Keratinocyte (primary cell): ENCODE measurements around the gene CMTM8. TPM values are rescaled to one million over a fixed set of nuclear protein-coding genes. Genes with fewer than 3 reads are reported as not detected.

Source experiments
- DNase-seq: peaks from one replicate; pipeline ENCODE4 v3.0.0-alpha.2; 2011; ENCODE audit warnings: low read depth, missing footprints, low spot score
- FAIRE-seq: peaks from 2 replicates; lab custom pipeline; 2011; peaks lifted over from hg19 to GRCh38; lab: Jason Lieb, UNC
- H2AFZ ChIP-seq: 2 replicates; pipeline ENCODE4 v1.6.0; 2012; ENCODE audit warnings: low read length, control low read depth, inconsistent platforms; ENCODE audit not compliant: control insufficient read depth
- H3K27ac ChIP-seq: 2 replicates; pipeline ENCODE4 v1.5.1; 2011; ENCODE audit warnings: low read length; ENCODE audit not compliant: control insufficient read depth, insufficient read depth
- H3K27me3 ChIP-seq: 3 replicates; pipeline ENCODE4 v1.6.0; 2011; ENCODE audit warnings: low read length; ENCODE audit not compliant: control insufficient read depth, insufficient read depth; ENCODE audit errors: extremely low read depth
- H3K36me3 ChIP-seq, 2 experiments: 2 replicates in 1 of 2; 3 replicates in 1 of 2; pipeline ENCODE4 v1.5.1; 2011; ENCODE audit warnings: low read length in 2 of 2, mild to moderate bottlenecking in 1 of 2; ENCODE audit not compliant: control insufficient read depth in 2 of 2, insufficient read depth in 2 of 2; ENCODE audit errors: extremely low read depth in 1 of 2
- H3K4me1 ChIP-seq: 3 replicates; pipeline ENCODE4 v1.5.1; 2011; ENCODE audit warnings: low read length; ENCODE audit not compliant: control insufficient read depth, insufficient read depth; ENCODE audit errors: extremely low read depth
- H3K4me2 ChIP-seq: 3 replicates; pipeline ENCODE4 v1.6.0; 2011; ENCODE audit warnings: low read depth, low read length; ENCODE audit not compliant: control insufficient read depth, insufficient read depth; ENCODE audit errors: extremely low read depth
- H3K4me3 ChIP-seq, 3 experiments: fragments of 200-600 bp in 1 of 3; sonication (generic) in 1 of 3; 2 replicates in 2 of 3; 3 replicates in 1 of 3; pipeline ENCODE4 v1.5.1; 2011 to 2016; ENCODE audit warnings: low read length in 3 of 3, mild to moderate bottlenecking in 3 of 3, control low read depth in 2 of 3, inconsistent platforms in 1 of 3, low read depth in 1 of 3, mixed read lengths in 1 of 3, mixed run types in 1 of 3, moderate library complexity in 1 of 3; ENCODE audit not compliant: control insufficient read depth in 2 of 3, insufficient read depth in 2 of 3; ENCODE audit errors: extremely low read depth in 1 of 3
- H3K79me2 ChIP-seq: 2 replicates; pipeline ENCODE4 v1.6.0; 2012; ENCODE audit warnings: low read length; ENCODE audit not compliant: control insufficient read depth, insufficient read depth
- H3K9ac ChIP-seq: 3 replicates; pipeline ENCODE4 v1.6.0; 2011; ENCODE audit warnings: low read length; ENCODE audit not compliant: control insufficient read depth, insufficient read depth; ENCODE audit errors: extremely low read depth
- H3K9me1 ChIP-seq: 3 replicates; pipeline ENCODE4 v1.6.0; 2011; ENCODE audit warnings: low read length; ENCODE audit not compliant: control insufficient read depth, insufficient read depth; ENCODE audit errors: extremely low read depth
- H3K9me3 ChIP-seq: 2 replicates; pipeline ENCODE4 v1.5.1; 2012; ENCODE audit warnings: low read depth, low read length; ENCODE audit not compliant: control insufficient read depth
- H4K20me1 ChIP-seq: 3 replicates; pipeline ENCODE4 v1.6.0; 2011; ENCODE audit warnings: low read length; ENCODE audit not compliant: control insufficient read depth, insufficient read depth; ENCODE audit errors: extremely low read depth
- EZH2 ChIP-seq: IDR thresholded peaks from one replicate; pipeline ENCODE4 v1.6.1; 2012; ENCODE audit warnings: inconsistent platforms, mild to moderate bottlenecking, low read length, moderate library complexity
- dilution Hi-C: fragments of 300-500 bp; cut with MboI; formaldehyde crosslinking; loops from one replicate; pipeline ENCODE4 v1.7.0; 2020; ENCODE audit warnings: low sequenced_read_pairs; ENCODE audit not compliant: extremely low pct_ligation_motif_present
- polyA plus RNA-seq, 5 experiments: library from polyadenylated mRNA; depleted of rRNA in 3 of 5; stranded (reverse) in 3 of 5; stranded (forward) in 1 of 5; unstranded in 1 of 5; fragments of >200 nt; gene quantifications; 1 replicate in 1 of 5; 2 replicates in 3 of 5; 3 replicates in 1 of 5; pipeline versions ENCODE4 v1.2.1 to v1.2.3, GENCODE V29; 2011 to 2012; ENCODE audit warnings: missing spikeins in 2 of 5, low read depth in 1 of 5, low replicate concordance in 1 of 5
- TF ChIP-seq, protein P1 (sequence below), 3 experiments: IDR thresholded peaks in 1 of 3; conservative IDR thresholded peaks in 1 of 3; optimal IDR thresholded peaks in 1 of 3; 2 replicates in 2 of 3; 3 replicates in 1 of 3; pipeline versions ENCODE3 to v1.5.1; 2011; ENCODE audit warnings: low read length in 3 of 3, mild to moderate bottlenecking in 3 of 3, moderate library complexity in 2 of 3, control low read depth in 1 of 3, inconsistent platforms in 1 of 3; ENCODE audit not compliant: insufficient read depth in 2 of 3; ENCODE audit errors: extremely low read depth in 1 of 3

Gene CMTM8
- polyA plus RNA-seq, 1 donor (not counting 4 experiments of a cell fraction or from before 2014, with no cell fraction given), result 1.6 TPM

GRCh38 chr3:32411442-32411841 lies 173.0 kb downstream of the CMTM8 start:
- FAIRE-seq, result no peak
- Histone ChIP-seq H3K9ac (no peak overlapping the region), H3K27me3 (no peaks in the 10 kb centered on the region), H3K4me2 (no peak overlapping the region), H3K79me2 (peaks cover 65% of the 10 kb centered on the region), H3K36me3 (peaks cover 1 to 12% of the 10 kb centered on the region in 2 experiments), H2AFZ (no peak overlapping the region), H3K27ac (no peak overlapping the region), H3K9me1 (no peaks in the 10 kb centered on the region), H3K4me1 (peaks cover 53% of the 10 kb centered on the region), H3K4me3 (no peak overlapping the region), H4K20me1 (no peaks in the 10 kb centered on the region), H3K9me3 (no peaks in the 10 kb centered on the region)
- no peak for TF ChIP-seq EZH2
- TF ChIP-seq, protein P1, sequence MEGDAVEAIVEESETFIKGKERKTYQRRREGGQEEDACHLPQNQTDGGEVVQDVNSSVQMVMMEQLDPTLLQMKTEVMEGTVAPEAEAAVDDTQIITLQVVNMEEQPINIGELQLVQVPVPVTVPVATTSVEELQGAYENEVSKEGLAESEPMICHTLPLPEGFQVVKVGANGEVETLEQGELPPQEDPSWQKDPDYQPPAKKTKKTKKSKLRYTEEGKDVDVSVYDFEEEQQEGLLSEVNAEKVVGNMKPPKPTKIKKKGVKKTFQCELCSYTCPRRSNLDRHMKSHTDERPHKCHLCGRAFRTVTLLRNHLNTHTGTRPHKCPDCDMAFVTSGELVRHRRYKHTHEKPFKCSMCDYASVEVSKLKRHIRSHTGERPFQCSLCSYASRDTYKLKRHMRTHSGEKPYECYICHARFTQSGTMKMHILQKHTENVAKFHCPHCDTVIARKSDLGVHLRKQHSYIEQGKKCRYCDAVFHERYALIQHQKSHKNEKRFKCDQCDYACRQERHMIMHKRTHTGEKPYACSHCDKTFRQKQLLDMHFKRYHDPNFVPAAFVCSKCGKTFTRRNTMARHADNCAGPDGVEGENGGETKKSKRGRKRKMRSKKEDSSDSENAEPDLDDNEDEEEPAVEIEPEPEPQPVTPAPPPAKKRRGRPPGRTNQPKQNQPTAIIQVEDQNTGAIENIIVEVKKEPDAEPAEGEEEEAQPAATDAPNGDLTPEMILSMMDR (optimal IDR thresholded peaks at IDR 0.05 in 1 of 3, IDR thresholded peaks at IDR 0.05 in 1 of 3, conservative IDR thresholded peaks at IDR 0.05 in 1 of 3; ENCODE audit: extremely low read depth in 1 of 3, insufficient read depth in 2 of 3, low read length in 3 of 3), result no peak
- dilution Hi-C loops, result no loop called here
- DNase-seq, result no peak

DNA sequence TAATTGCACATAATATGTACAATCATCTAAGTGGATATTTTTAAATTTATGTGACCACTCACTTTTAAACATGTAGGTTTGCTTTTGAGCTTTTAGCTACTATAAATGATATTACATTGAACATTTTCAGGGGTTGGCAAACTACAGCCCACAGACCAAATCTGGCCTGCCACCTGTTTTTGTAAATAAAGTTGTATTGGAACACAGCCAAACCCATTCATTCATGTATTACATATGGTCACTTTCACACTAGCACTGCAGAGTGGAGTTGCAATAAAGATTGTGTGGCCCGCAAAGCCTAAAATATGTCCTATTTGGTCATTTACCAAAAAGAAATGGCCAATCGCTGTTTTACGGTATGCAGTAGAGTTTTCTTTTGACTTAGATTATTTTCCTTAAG lies 174.4 kb downstream of the CMTM8 start:
- Histone ChIP-seq H3K4me2 (no peak overlapping the region), H3K79me2 (peaks cover 73% of the 10 kb centered on the region), H3K4me3 (no peak overlapping the region), H3K9me1 (no peaks in the 10 kb centered on the region), H3K27me3 (no peaks in the 10 kb centered on the region), H3K9me3 (no peaks in the 10 kb centered on the region), H2AFZ (no peak overlapping the region), H3K36me3 (peaks cover 1 to 12% of the 10 kb centered on the region in 2 experiments), H3K4me1 (peaks cover 39% of the 10 kb centered on the region), H3K27ac (no peak overlapping the region), H3K9ac (no peak overlapping the region), H4K20me1 (no peaks in the 10 kb centered on the region)
- FAIRE-seq (no peak), DNase-seq (no peak)
- TF ChIP-seq EZH2, result no peak
- TF ChIP-seq, protein P1 (optimal IDR thresholded peaks at IDR 0.05 in 1 of 3, IDR thresholded peaks at IDR 0.05 in 1 of 3, conservative IDR thresholded peaks at IDR 0.05 in 1 of 3; ENCODE audit: extremely low read depth in 1 of 3, insufficient read depth in 2 of 3, low read length in 3 of 3), result no peak
- dilution Hi-C loops, result no loop called here
